SK-N-MC (cell line): Measurements from ENCODE around the gene SLC9A1.

Experiments used
- EZH2 ChIP-seq: fragments of 200-600 bp; sonication (generic); IDR thresholded peaks from one replicate; pipeline ENCODE4 v1.6.1; 2017; ENCODE audit warnings: antibody characterized with exemption
- FOXP2 ChIP-seq: optimal IDR thresholded peaks from 2 replicates; pipeline ENCODE3; 2011; ENCODE audit warnings: mild to moderate bottlenecking, moderate library complexity; ENCODE audit not compliant: insufficient read depth; ENCODE audit errors: extremely low read length, control extremely low read depth
- POLR2AphosphoS5 ChIP-seq: IDR thresholded peaks from 2 replicates; pipeline ENCODE4 v1.6.1; 2012; ENCODE audit warnings: mild to moderate bottlenecking, low read depth, low read length, borderline replicate concordance

- TF ChIP-seq EZH2 (no peak), POLR2AphosphoS5 (no peak), FOXP2 (no peak)
Observed at GRCh38 chr1:27142464-27142863, 12.5 kb downstream of the SLC9A1 start.
